HG03025 (cell line): Measurements from ENCODE around the gene NT5DC4.

Source experiments
- ATAC-seq: cut with Tn5 transposase; IDR thresholded peaks from one replicate; pipeline ENCODE4 v1.9.1; 2021; ENCODE audit warnings: mild to moderate bottlenecking, moderate library complexity; ENCODE audit not compliant: unreplicated experiment, low FRiP score

The NT5DC4 gene

GRCh38 chr2:112720785-112721184 is at the start of gene NT5DC4:
Gene NT5DC4, plus strand, starts transcription at chr2:112721020. Its CDS starts 60 bp downstream, at chr2:112721080.
- ATAC-seq, result no peak

GRCh38 chr2:112671801-112672200 is 49.0 kb upstream of the NT5DC4 start:
- no peak for ATAC-seq

GRCh38 chr2:112673008-112673407 is 47.8 kb upstream of the NT5DC4 start:
- ATAC-seq, result no peak

- no peak for ATAC-seq
Observed at GRCh38 chr2:112674229-112674628, 46.6 kb upstream of the NT5DC4 start.

GRCh38 chr2:112679484-112679883 is 41.3 kb upstream of the NT5DC4 start:
- no peak for ATAC-seq

- ATAC-seq, result no peak
Observed at GRCh38 chr2:112680666-112681101, 40.1 kb upstream of the NT5DC4 start.

GRCh38 chr2:112682101-112682500 is 38.7 kb upstream of the NT5DC4 start:
- ATAC-seq, result no peak

GRCh38 chr2:112683550-112684414 is 37.0 kb upstream of the NT5DC4 start:
- ATAC-seq, result no peak

GRCh38 chr2:112684415-112684775 is 36.4 kb upstream of the NT5DC4 start:
- no peak for ATAC-seq

GRCh38 chr2:112685271-112685884 is 35.4 kb upstream of the NT5DC4 start:
- ATAC-seq, result no peak

GRCh38 chr2:112686348-112687217 is 34.2 kb upstream of the NT5DC4 start:
- ATAC-seq, result peak; percentile 45

GRCh38 chr2:112687522-112687921 is 33.3 kb upstream of the NT5DC4 start:
- ATAC-seq, result no peak

GRCh38 chr2:112688086-112688880 is 32.5 kb upstream of the NT5DC4 start:
- ATAC-seq, result no peak

- ATAC-seq, result no peak
Observed at GRCh38 chr2:112690853-112691401, 29.9 kb upstream of the NT5DC4 start.

- ATAC-seq, result no peak
Observed at GRCh38 chr2:112691881-112692281, 28.9 kb upstream of the NT5DC4 start.

- ATAC-seq, result no peak
Observed at GRCh38 chr2:112692495-112692911, 28.3 kb upstream of the NT5DC4 start.

- ATAC-seq, result no peak
Observed at GRCh38 chr2:112692918-112693317, 27.9 kb upstream of the NT5DC4 start.

- no peak for ATAC-seq
Observed at GRCh38 chr2:112693596-112693995, 27.2 kb upstream of the NT5DC4 start.

GRCh38 chr2:112694182-112694581 is 26.6 kb upstream of the NT5DC4 start:
- ATAC-seq, result no peak
